Liver (tissue), 9 donors: Measurements from ENCODE around the gene PDXK. TPM values are rescaled to one million over a fixed set of nuclear protein-coding genes. Genes with fewer than 3 reads are reported as not detected.

Experiments
- DNase-seq: peaks from one replicate; pipeline ENCODE4 v3.0.0-alpha.2; 2017; ENCODE audit warnings: low spot score
- H3K27ac ChIP-seq, 2 donors: one replicate each; pipeline ENCODE4 v1.7.0; 2013; ENCODE audit warnings: inconsistent platforms in 2 of 2, low read length in 2 of 2, control low read depth in 1 of 2, low read depth in 1 of 2, mild to moderate bottlenecking in 1 of 2
- H3K27me3 ChIP-seq, 4 donors: one replicate each; pipeline versions ENCODE4 v1.6.1 to v1.7.0; 2013; ENCODE audit warnings: low read length in 3 of 4, inconsistent platforms in 1 of 4, mild to moderate bottlenecking in 1 of 4, moderate library complexity in 1 of 4; ENCODE audit not compliant: control insufficient read depth in 4 of 4, insufficient read depth in 4 of 4
- H3K36me3 ChIP-seq, 4 donors: one replicate each; pipeline versions ENCODE4 v1.6.1 to v1.7.0; 2013; ENCODE audit warnings: low read length in 3 of 4, mild to moderate bottlenecking in 3 of 4, low read depth in 1 of 4, moderate library complexity in 1 of 4; ENCODE audit not compliant: control insufficient read depth in 4 of 4, insufficient read depth in 3 of 4
- H3K4me1 ChIP-seq, 4 donors: one replicate each; pipeline versions ENCODE4 v1.6.1 to v1.7.0; 2013; ENCODE audit warnings: low read length in 3 of 4, mild to moderate bottlenecking in 3 of 4, moderate library complexity in 1 of 4; ENCODE audit not compliant: control insufficient read depth in 4 of 4, insufficient read depth in 4 of 4
- H3K4me3 ChIP-seq, 3 donors: one replicate each; pipeline versions ENCODE4 v1.6.1 to v1.7.0; 2013; ENCODE audit warnings: low read length in 3 of 3, control low read depth in 1 of 3, low read depth in 1 of 3, mild to moderate bottlenecking in 1 of 3
- H3K9ac ChIP-seq, 2 donors: one replicate each; pipeline ENCODE4 v1.7.0; 2013; ENCODE audit warnings: low read length in 2 of 2, mild to moderate bottlenecking in 2 of 2, moderate library complexity in 2 of 2, control low read depth in 1 of 2, low read depth in 1 of 2
- H3K9me3 ChIP-seq, 4 donors: one replicate each; pipeline versions ENCODE4 v1.6.1 to v1.7.0; 2013; ENCODE audit warnings: low read length in 3 of 4; ENCODE audit not compliant: control insufficient read depth in 4 of 4
- ATF3 ChIP-seq: IDR thresholded peaks from 2 replicates; pipeline ENCODE4 v1.6.1; 2016; ENCODE audit warnings: antibody characterized with exemption
- CTCF ChIP-seq: fragments of 150-350 bp; IDR thresholded peaks from 2 replicates; pipeline ENCODE4 v1.5.1; 2017; ENCODE audit warnings: improper control_type of control experiment, low read depth, low read length; ENCODE audit not compliant: missing input control
- EGR1 ChIP-seq, 2 donors: IDR thresholded peaks; 2 replicates each; pipeline ENCODE4 v1.6.1; 2016 to 2018; ENCODE audit warnings: antibody characterized with exemption in 2 of 2, low read depth in 2 of 2
- FOXA1 ChIP-seq: IDR thresholded peaks from 2 replicates; pipeline ENCODE4 v1.6.1; 2016; ENCODE audit warnings: antibody characterized with exemption
- FOXA2 ChIP-seq: IDR thresholded peaks from 2 replicates; pipeline ENCODE4 v1.6.1; 2016; ENCODE audit warnings: antibody characterized with exemption
- GABPA ChIP-seq, 2 donors: IDR thresholded peaks in 1 of 2; conservative IDR thresholded peaks in 1 of 2; 2 replicates each; pipeline ENCODE4 v1.6.1; 2016; ENCODE audit warnings: antibody characterized with exemption in 2 of 2, mild to moderate bottlenecking in 1 of 2, moderate library complexity in 1 of 2
- HNF4A ChIP-seq, 2 donors: conservative IDR thresholded peaks; 2 replicates each; pipeline ENCODE4 v1.6.1; 2016; ENCODE audit warnings: antibody characterized with exemption in 2 of 2, mild to moderate bottlenecking in 2 of 2
- HNF4G ChIP-seq: IDR thresholded peaks from 2 replicates; pipeline ENCODE4 v1.6.1; 2016; ENCODE audit warnings: antibody characterized with exemption
- JUND ChIP-seq, 2 donors: IDR thresholded peaks; 2 replicates each; pipeline ENCODE4 v1.6.1; 2016; ENCODE audit warnings: antibody characterized with exemption in 2 of 2
- MAX ChIP-seq: IDR thresholded peaks from 2 replicates; pipeline ENCODE4 v1.6.1; 2016; ENCODE audit warnings: antibody characterized with exemption
- NR2F2 ChIP-seq: IDR thresholded peaks from 2 replicates; pipeline ENCODE4 v1.6.1; 2016; ENCODE audit warnings: antibody characterized with exemption
- RAD21 ChIP-seq, 2 donors: IDR thresholded peaks; 2 replicates each; pipeline ENCODE4 v1.6.1; 2016; ENCODE audit warnings: antibody characterized with exemption in 2 of 2, mild to moderate bottlenecking in 2 of 2
- REST ChIP-seq: IDR thresholded peaks from 2 replicates; pipeline ENCODE4 v1.6.1; 2016; ENCODE audit warnings: antibody characterized with exemption, mild to moderate bottlenecking
- RXRA ChIP-seq, 2 donors: IDR thresholded peaks; 2 replicates each; pipeline ENCODE4 v1.6.1; 2017 to 2018; ENCODE audit warnings: antibody characterized with exemption in 2 of 2, mild to moderate bottlenecking in 1 of 2
- SP1 ChIP-seq: IDR thresholded peaks from 2 replicates; pipeline ENCODE4 v1.6.1; 2018; ENCODE audit warnings: antibody characterized with exemption, mild to moderate bottlenecking
- TAF1 ChIP-seq: conservative IDR thresholded peaks from 2 replicates; pipeline ENCODE4 v1.6.1; 2016; ENCODE audit warnings: antibody characterized with exemption, mild to moderate bottlenecking
- YY1 ChIP-seq: IDR thresholded peaks from 2 replicates; pipeline ENCODE4 v1.6.1; 2016; ENCODE audit warnings: antibody characterized with exemption, mild to moderate bottlenecking
- ZBTB33 ChIP-seq: IDR thresholded peaks from 2 replicates; pipeline ENCODE4 v1.6.1; 2016; ENCODE audit warnings: antibody characterized with exemption
- WGBS: extraction: QIAGEN DNeasy Blood & Tissue Kit; methylation state at CpG from one replicate; pipeline ENCODE4 v1.1.7; 2013; 5-methylcytosine and 5-hydroxymethylcytosine counted together
- polyA plus RNA-seq, 2 donors: library from polyadenylated mRNA; stranded (reverse) in 1 of 2; unstranded in 1 of 2; fragments of 200-250 nt in 1 of 2; fragments of >200 nt in 1 of 2; fragmentation: Nextera tagmentation in 1 of 2; extraction: Ambion mirVana in 1 of 2; gene quantifications; one replicate each; pipeline versions ENCODE4 v1.2.1 to v1.2.3, GENCODE V29; 2013 to 2015
- total RNA-seq, 2 donors: library from RNA; depleted of rRNA; stranded (reverse); fragments of >200 nt; gene quantifications; one replicate each; pipeline ENCODE4 v1.2.3, GENCODE V29; 2014
- donor health status: healthy.
- donor health status: healthy.
- donor health status: healthy.
- donor health status: healthy.
- donor health status: healthy.

PDXK gene
- total and polyA plus RNA-seq, 4 donors = 20.5 to 104 (median 34.9) TPM

GRCh38 chr21:43727519-43728153, 8.7 kb downstream of the PDXK start:
- Histone ChIP-seq H3K36me3 (peaks cover 0 to 4% (median 0%) of the 10 kb centered on the region in 4 donors), H3K4me1 (peaks cover 26 to 61% (median 47%) of the 10 kb centered on the region in 4 donors), H3K27ac (peak overlapping the region; percentile 99), H3K9ac (peak overlapping the region; percentile 57 to 81), H3K9me3 (no peaks in the 10 kb centered on the region), H3K27me3 (no peaks in the 10 kb centered on the region), H3K4me3 (no peak overlapping the region)
- DNase-seq = peak; percentile 48
- WGBS = 32% methylated on average over 10 of the region's 10 CpGs
- no peak for TF ChIP-seq ATF3
- TF ChIP-seq RXRA (IDR thresholded peaks at IDR 0.05) = peak; percentile 83 to 88
- TF ChIP-seq EGR1 (IDR thresholded peaks at IDR 0.05; ENCODE audit: low read depth in 2 of 2) = peak in 1 of 2 donors; percentile 39
- no peak for TF ChIP-seq FOXA1
- no peak for TF ChIP-seq CTCF
- peak; percentile 21 for TF ChIP-seq NR2F2
- peak in 1 of 2 donors; percentile 25 for TF ChIP-seq JUND (IDR thresholded peaks at IDR 0.05)
- TF ChIP-seq RAD21 (IDR thresholded peaks at IDR 0.05) = peak in 1 of 2 donors; percentile 30
- peak; percentile 58 to 83 for TF ChIP-seq HNF4A (conservative IDR thresholded peaks at IDR 0.05)
- TF ChIP-seq HNF4G = no peak
- TF ChIP-seq SP1 = peak; percentile 70
- TF ChIP-seq TAF1 = no peak
- TF ChIP-seq REST = no peak
- peak; percentile 71 for TF ChIP-seq YY1
- TF ChIP-seq MAX = peak; percentile 83
- TF ChIP-seq FOXA2 = no peak
- TF ChIP-seq ZBTB33 = no peak
- TF ChIP-seq GABPA (IDR thresholded peaks at IDR 0.05 in 1 of 2, conservative IDR thresholded peaks at IDR 0.05 in 1 of 2) = no peak
